Ishikawa (cell line): ENCODE data around the gene DCBLD1.

Experiments used
- CEBPB ChIP-seq: IDR thresholded peaks from 2 replicates; pipeline ENCODE4 v1.6.1; 2012
- CREB1 ChIP-seq: IDR thresholded peaks from 2 replicates; pipeline ENCODE4 v1.6.1; 2012; ENCODE audit warnings: low read depth
- EGR1 ChIP-seq: IDR thresholded peaks from 2 replicates; pipeline ENCODE4 v1.6.1; 2012
- EP300 ChIP-seq: IDR thresholded peaks from 2 replicates; pipeline ENCODE4 v1.6.1; 2012; ENCODE audit warnings: borderline replicate concordance
- FOXM1 ChIP-seq: IDR thresholded peaks from 2 replicates; pipeline ENCODE4 v1.6.1; 2012; ENCODE audit warnings: low read depth, borderline replicate concordance
- NFIC ChIP-seq: IDR thresholded peaks from 2 replicates; pipeline ENCODE4 v1.6.1; 2012
- RAD21 ChIP-seq: IDR thresholded peaks from 2 replicates; pipeline ENCODE4 v1.6.1; 2012; ENCODE audit warnings: low read depth
- TAF1 ChIP-seq: IDR thresholded peaks from 2 replicates; pipeline ENCODE4 v1.6.1; 2012; ENCODE audit warnings: low read depth, mild to moderate bottlenecking
- TCF12 ChIP-seq: IDR thresholded peaks from 2 replicates; pipeline ENCODE4 v1.6.1; 2012; ENCODE audit warnings: low read depth
- TEAD4 ChIP-seq: IDR thresholded peaks from 2 replicates; pipeline ENCODE4 v1.6.1; 2012
- YY1 ChIP-seq: IDR thresholded peaks from 2 replicates; pipeline ENCODE4 v1.6.1; 2012; ENCODE audit warnings: low read depth
- ZBTB7A ChIP-seq: IDR thresholded peaks from 2 replicates; pipeline ENCODE4 v1.6.1; 2012; ENCODE audit warnings: low read depth
- TF ChIP-seq, protein P1 (sequence below): IDR thresholded peaks from 2 replicates; pipeline ENCODE4 v1.6.1; 2012; ENCODE audit warnings: low read depth, mild to moderate bottlenecking
- TF ChIP-seq, protein P2 (sequence below): IDR thresholded peaks from 2 replicates; pipeline ENCODE4 v1.6.1; 2012
- TF ChIP-seq, protein P3 (sequence below): IDR thresholded peaks from 2 replicates; pipeline ENCODE4 v1.6.1; 2012

DCBLD1 gene

DNA sequence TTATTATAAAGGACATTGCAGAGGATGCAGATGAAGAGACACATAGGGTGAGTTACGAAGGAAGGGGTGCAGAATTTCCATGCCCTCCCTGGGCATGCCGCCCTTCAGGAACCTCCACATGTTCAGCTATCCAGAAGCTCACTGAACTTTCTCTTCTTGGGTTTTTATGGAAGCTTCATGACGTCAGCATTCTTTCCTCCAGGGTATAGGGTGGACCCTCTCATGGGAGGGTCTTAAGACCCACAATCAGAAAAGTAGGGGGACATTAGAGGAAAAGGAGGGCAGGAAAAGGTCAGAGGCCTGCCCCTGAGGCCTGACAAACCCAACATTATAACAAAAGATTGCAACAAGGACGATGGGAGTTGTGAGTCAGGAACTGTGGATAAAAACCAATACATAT, 14.6 kb upstream of the DCBLD1 start:
- TF ChIP-seq, protein P1, sequence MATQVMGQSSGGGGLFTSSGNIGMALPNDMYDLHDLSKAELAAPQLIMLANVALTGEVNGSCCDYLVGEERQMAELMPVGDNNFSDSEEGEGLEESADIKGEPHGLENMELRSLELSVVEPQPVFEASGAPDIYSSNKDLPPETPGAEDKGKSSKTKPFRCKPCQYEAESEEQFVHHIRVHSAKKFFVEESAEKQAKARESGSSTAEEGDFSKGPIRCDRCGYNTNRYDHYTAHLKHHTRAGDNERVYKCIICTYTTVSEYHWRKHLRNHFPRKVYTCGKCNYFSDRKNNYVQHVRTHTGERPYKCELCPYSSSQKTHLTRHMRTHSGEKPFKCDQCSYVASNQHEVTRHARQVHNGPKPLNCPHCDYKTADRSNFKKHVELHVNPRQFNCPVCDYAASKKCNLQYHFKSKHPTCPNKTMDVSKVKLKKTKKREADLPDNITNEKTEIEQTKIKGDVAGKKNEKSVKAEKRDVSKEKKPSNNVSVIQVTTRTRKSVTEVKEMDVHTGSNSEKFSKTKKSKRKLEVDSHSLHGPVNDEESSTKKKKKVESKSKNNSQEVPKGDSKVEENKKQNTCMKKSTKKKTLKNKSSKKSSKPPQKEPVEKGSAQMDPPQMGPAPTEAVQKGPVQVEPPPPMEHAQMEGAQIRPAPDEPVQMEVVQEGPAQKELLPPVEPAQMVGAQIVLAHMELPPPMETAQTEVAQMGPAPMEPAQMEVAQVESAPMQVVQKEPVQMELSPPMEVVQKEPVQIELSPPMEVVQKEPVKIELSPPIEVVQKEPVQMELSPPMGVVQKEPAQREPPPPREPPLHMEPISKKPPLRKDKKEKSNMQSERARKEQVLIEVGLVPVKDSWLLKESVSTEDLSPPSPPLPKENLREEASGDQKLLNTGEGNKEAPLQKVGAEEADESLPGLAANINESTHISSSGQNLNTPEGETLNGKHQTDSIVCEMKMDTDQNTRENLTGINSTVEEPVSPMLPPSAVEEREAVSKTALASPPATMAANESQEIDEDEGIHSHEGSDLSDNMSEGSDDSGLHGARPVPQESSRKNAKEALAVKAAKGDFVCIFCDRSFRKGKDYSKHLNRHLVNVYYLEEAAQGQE = no peak
- TF ChIP-seq CEBPB = no peak
- no peak for TF ChIP-seq EP300
- TF ChIP-seq NFIC = no peak
- no peak for TF ChIP-seq RAD21
- TF ChIP-seq, protein P2, sequence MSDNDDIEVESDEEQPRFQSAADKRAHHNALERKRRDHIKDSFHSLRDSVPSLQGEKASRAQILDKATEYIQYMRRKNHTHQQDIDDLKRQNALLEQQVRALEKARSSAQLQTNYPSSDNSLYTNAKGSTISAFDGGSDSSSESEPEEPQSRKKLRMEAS = no peak
- no peak for TF ChIP-seq ZBTB7A
- TF ChIP-seq TCF12 = no peak
- no peak for TF ChIP-seq FOXM1
- no peak for TF ChIP-seq TEAD4
- TF ChIP-seq, protein P3, sequence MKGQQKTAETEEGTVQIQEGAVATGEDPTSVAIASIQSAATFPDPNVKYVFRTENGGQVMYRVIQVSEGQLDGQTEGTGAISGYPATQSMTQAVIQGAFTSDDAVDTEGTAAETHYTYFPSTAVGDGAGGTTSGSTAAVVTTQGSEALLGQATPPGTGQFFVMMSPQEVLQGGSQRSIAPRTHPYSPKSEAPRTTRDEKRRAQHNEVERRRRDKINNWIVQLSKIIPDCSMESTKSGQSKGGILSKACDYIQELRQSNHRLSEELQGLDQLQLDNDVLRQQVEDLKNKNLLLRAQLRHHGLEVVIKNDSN = no peak
- no peak for TF ChIP-seq TAF1
- TF ChIP-seq CREB1 = no peak
- no peak for TF ChIP-seq EGR1

DNA sequence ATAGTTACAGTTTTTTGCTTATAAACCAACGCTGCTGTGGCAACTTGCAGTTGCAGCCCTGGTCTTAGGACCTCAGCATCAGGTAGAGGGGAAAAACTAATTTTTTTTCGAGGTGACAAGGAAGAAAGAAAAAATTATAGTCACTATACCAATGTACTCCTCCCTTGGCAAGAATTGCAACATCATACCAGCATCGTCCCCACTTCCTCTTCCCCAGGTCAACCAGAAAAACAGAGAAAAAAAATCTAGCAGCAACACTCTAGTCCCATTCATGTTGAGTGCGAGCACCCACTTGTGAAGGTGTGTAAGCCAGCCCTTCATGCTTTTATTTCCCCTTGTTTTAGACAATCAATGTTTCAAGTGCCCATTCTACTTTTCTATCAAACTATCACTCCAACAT, 13.1 kb upstream of the DCBLD1 start:
- TF ChIP-seq, protein P2 = no peak
- TF ChIP-seq CREB1 (no peak), RAD21 (no peak), FOXM1 (no peak), TCF12 (no peak), CEBPB (no peak), TAF1 (no peak), ZBTB7A (no peak), YY1 (no peak), TEAD4 (no peak), EGR1 (no peak), EP300 (no peak), NFIC (no peak)
- TF ChIP-seq, protein P1 = no peak
- TF ChIP-seq, protein P3 = no peak

DNA sequence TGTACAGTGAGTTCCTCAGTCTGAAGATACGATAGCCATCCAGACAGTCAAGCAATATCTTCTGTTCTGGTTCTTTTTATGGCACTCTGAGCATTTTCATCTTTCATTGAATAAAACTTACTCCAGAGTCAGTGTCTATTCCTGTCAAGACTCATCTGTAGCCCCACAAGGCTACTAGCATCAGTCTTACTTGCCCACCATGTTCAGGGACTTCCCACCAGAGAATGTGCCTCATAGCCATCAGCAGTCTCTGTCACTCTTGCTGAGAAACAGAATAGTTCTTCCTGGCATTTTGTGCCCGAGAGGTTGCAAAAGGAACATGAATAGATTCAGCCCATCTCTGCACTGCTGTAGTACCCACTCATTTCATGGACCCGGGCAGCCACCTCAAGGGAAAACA, 12.7 kb upstream of the DCBLD1 start:
- TF ChIP-seq TAF1 = no peak
- no peak for TF ChIP-seq CEBPB
- TF ChIP-seq, protein P1 = no peak
- TF ChIP-seq ZBTB7A = no peak
- TF ChIP-seq TCF12 = no peak
- TF ChIP-seq FOXM1 = no peak
- no peak for TF ChIP-seq EGR1
- TF ChIP-seq, protein P3 = no peak
- TF ChIP-seq RAD21 = no peak
- TF ChIP-seq YY1 = no peak
- TF ChIP-seq CREB1 = no peak

DNA sequence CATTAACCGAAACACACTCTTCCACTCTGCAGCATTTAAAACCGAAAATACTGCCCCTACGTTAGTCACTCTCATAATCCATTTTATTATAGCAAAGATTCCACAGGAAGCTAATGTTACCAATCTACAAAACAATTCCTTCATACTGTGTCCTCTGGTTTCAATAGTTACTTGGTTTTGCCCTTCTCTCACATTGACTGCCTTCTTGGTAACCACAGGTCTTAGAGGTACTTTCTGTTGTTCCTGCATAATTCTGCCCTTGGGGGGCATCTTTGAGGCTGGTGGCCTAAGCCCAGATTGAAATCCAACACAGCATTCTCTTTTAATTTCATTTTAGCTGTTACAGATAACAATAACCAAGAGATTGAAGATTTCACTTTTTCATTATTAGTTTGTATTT, 9.8 kb upstream of the DCBLD1 start:
- TF ChIP-seq TEAD4 (no peak), EP300 (no peak), ZBTB7A (no peak), TCF12 (no peak), NFIC (no peak), YY1 (no peak), RAD21 (no peak), TAF1 (no peak), EGR1 (no peak), CREB1 (no peak), CEBPB (no peak), FOXM1 (no peak)
- TF ChIP-seq, protein P2 = no peak
- TF ChIP-seq, protein P3 = no peak
- TF ChIP-seq, protein P1 = no peak
